Subcutaneous abdominal adipose tissue (tissue), 5 donors: ENCODE results near the gene RXRA.

Experiments
- H3K27ac ChIP-seq: one replicate; pipeline ENCODE4 v1.7.0; 2013; ENCODE audit warnings: low read depth, mild to moderate bottlenecking, inconsistent platforms, low read length, moderate library complexity
- H3K27me3 ChIP-seq, 5 donors: one replicate each; pipeline ENCODE4 v1.7.0; 2013; ENCODE audit warnings: low read length in 5 of 5, inconsistent platforms in 1 of 5; ENCODE audit not compliant: control insufficient read depth in 5 of 5, insufficient read depth in 4 of 5
- H3K36me3 ChIP-seq, 5 donors: one replicate each; pipeline ENCODE4 v1.7.0; 2013; ENCODE audit warnings: low read length in 5 of 5; ENCODE audit not compliant: control insufficient read depth in 5 of 5, insufficient read depth in 5 of 5
- H3K4me1 ChIP-seq, 5 donors: one replicate each; pipeline ENCODE4 v1.7.0; 2013; ENCODE audit warnings: low read length in 5 of 5, mild to moderate bottlenecking in 3 of 5, moderate library complexity in 1 of 5; ENCODE audit not compliant: control insufficient read depth in 5 of 5, insufficient read depth in 5 of 5
- H3K4me3 ChIP-seq, 5 donors: one replicate each; pipeline ENCODE4 v1.7.0; 2013; ENCODE audit warnings: low read length in 5 of 5, low read depth in 1 of 5
- H3K9ac ChIP-seq, 5 donors: one replicate each; pipeline ENCODE4 v1.7.0; 2013; ENCODE audit warnings: low read length in 5 of 5, mild to moderate bottlenecking in 4 of 5, moderate library complexity in 3 of 5
- H3K9me3 ChIP-seq, 5 donors: one replicate each; pipeline ENCODE4 v1.7.0; 2013; ENCODE audit warnings: low read length in 5 of 5; ENCODE audit not compliant: control insufficient read depth in 5 of 5
- donor health status: healthy.
- donor health status: healthy.
- donor health status: healthy.
- donor health status: healthy.
- donor health status: healthy.

Gene RXRA

GRCh38 chr9:134343637-134344036 is 17.4 kb downstream of the RXRA start:
- Histone ChIP-seq H3K4me1 (peaks cover 38 to 100% (median 100%) of the 10 kb centered on the region in 5 donors), H3K9ac (peak overlapping the region in 2 of 5 donors; percentile 45 to 58)

GRCh38 chr9:134344068-134344799 is 18.0 kb downstream of the RXRA start:
- peaks cover 32 to 100% (median 100%) of the 10 kb centered on the region in 5 donors for H3K4me1 ChIP-seq
- H3K4me3 ChIP-seq = peak overlapping the region in 3 of 5 donors; percentile 6 to 30 (median 24)
- peaks cover 0 to 2% (median 0%) of the 10 kb centered on the region in 5 donors for H3K27me3 ChIP-seq
- H3K27ac ChIP-seq = peak overlapping the region; percentile 62
- peaks cover 0 to 6% (median 2%) of the 10 kb centered on the region in 5 donors for H3K36me3 ChIP-seq
- peak overlapping the region in 3 of 5 donors; percentile 45 to 58 (median 48) for H3K9ac ChIP-seq
- H3K9me3 ChIP-seq = peaks cover 0 to 2% (median 0%) of the 10 kb centered on the region in 5 donors

More at GRCh38 chr9:134343637-134344036, 17.4 kb downstream of the RXRA start:
- H3K27me3 ChIP-seq = peaks cover 0 to 2% (median 0%) of the 10 kb centered on the region in 5 donors
- peaks cover 0 to 4% (median 1%) of the 10 kb centered on the region in 5 donors for H3K36me3 ChIP-seq
- peak overlapping the region; percentile 62 for H3K27ac ChIP-seq
- peak overlapping the region in 3 of 5 donors; percentile 6 to 24 (median 22) for H3K4me3 ChIP-seq
- peaks cover 0 to 2% (median 0%) of the 10 kb centered on the region in 5 donors for H3K9me3 ChIP-seq

- Histone ChIP-seq H3K27ac (peak overlapping the region; percentile 62), H3K9me3 (peaks cover 0 to 2% (median 0%) of the 10 kb centered on the region in 5 donors), H3K4me1 (peaks cover 27 to 100% (median 99%) of the 10 kb centered on the region in 5 donors), H3K27me3 (peaks cover 0 to 2% (median 0%) of the 10 kb centered on the region in 5 donors), H3K9ac (peak overlapping the region in 3 of 5 donors; percentile 45 to 56 (median 48)), H3K36me3 (peaks cover 0 to 6% (median 2%) of the 10 kb centered on the region in 5 donors), H3K4me3 (peak overlapping the region in 1 of 5 donors; percentile 30)
These were observed 18.6 kb downstream of the RXRA start for GRCh38 chr9:134344800-134345310.

GRCh38 chr9:134345737-134346136 is 19.5 kb downstream of the RXRA start:
- Histone ChIP-seq H3K4me3 (no peak overlapping the region), H3K9me3 (peaks cover 0 to under 1% (median 0%) of the 10 kb centered on the region in 5 donors), H3K4me1 (peaks cover 22 to 100% (median 99%) of the 10 kb centered on the region in 5 donors), H3K27ac (no peak overlapping the region), H3K36me3 (peaks cover 0 to 6% (median under 1%) of the 10 kb centered on the region in 5 donors), H3K9ac (no peak overlapping the region), H3K27me3 (peaks cover 0 to under 1% (median 0%) of the 10 kb centered on the region in 5 donors)

GRCh38 chr9:134346151-134346550 is 19.9 kb downstream of the RXRA start:
- no peak overlapping the region for H3K27ac ChIP-seq
- no peaks in the 10 kb centered on the region for H3K9me3 ChIP-seq
- H3K9ac ChIP-seq = no peak overlapping the region
- no peak overlapping the region for H3K4me3 ChIP-seq
- H3K36me3 ChIP-seq = peaks cover 0 to 6% (median 0%) of the 10 kb centered on the region in 5 donors
- H3K27me3 ChIP-seq = no peaks in the 10 kb centered on the region
- peaks cover 19 to 100% (median 99%) of the 10 kb centered on the region in 5 donors for H3K4me1 ChIP-seq

- Histone ChIP-seq H3K4me3 (no peak overlapping the region), H3K4me1 (peaks cover 17 to 100% (median 99%) of the 10 kb centered on the region in 5 donors), H3K27me3 (no peaks in the 10 kb centered on the region), H3K27ac (no peak overlapping the region), H3K9me3 (no peaks in the 10 kb centered on the region), H3K36me3 (peaks cover 0 to 6% (median 0%) of the 10 kb centered on the region in 5 donors), H3K9ac (peak overlapping the region in 2 of 5 donors; percentile 31 to 48)
These were observed 20.8 kb downstream of the RXRA start for GRCh38 chr9:134346840-134347583.

GRCh38 chr9:134347996-134348395 is 21.7 kb downstream of the RXRA start:
- no peak overlapping the region for H3K27ac ChIP-seq
- peak overlapping the region in 1 of 5 donors; percentile 17 for H3K9ac ChIP-seq
- no peaks in the 10 kb centered on the region for H3K27me3 ChIP-seq
- no peaks in the 10 kb centered on the region for H3K9me3 ChIP-seq
- H3K4me3 ChIP-seq = no peak overlapping the region
- peaks cover 17 to 100% (median 99%) of the 10 kb centered on the region in 5 donors for H3K4me1 ChIP-seq
- H3K36me3 ChIP-seq = peaks cover 0 to 6% (median 0%) of the 10 kb centered on the region in 5 donors

DNA sequence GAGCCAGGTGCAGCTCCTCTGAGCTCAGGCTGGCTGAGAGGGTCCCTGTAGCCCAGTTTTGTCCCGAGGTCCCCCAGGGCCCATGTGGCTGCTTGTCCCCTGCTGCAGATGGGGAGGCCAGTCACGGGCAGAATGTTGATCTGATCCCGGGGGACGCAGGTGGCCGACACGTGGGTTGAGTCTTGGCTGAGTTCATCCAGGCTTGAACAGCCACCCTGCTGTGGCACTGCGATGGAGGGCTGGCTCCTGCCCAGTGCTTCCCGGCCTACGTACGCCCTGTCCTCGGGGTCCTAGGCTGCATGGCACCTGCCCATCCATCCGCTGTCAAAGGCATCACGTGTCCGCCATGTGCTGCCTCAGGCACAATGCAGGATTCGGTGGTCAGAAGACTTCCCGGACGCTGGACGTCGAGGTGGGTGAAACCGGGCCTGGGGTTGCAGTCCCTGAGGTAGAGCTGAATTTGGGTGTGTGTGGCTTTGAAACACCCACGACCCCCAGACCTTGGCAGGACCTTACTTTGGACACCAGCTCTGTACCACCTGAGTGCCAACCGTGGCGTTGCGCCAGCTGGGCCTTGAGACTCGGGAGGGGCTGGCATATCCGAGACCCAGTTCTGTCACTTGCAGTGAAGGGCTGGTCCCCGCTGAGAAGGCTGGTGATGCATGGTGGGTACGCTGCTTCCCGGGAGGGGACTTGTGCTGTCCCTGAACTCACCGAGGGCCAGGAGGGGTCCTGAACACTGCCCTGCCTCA is 22.3 kb downstream of the RXRA start:
- H3K27me3 ChIP-seq = no peaks in the 10 kb centered on the region
- H3K4me1 ChIP-seq = peaks cover 14 to 100% (median 99%) of the 10 kb centered on the region in 5 donors
- peaks cover 0 to 6% (median 0%) of the 10 kb centered on the region in 5 donors for H3K36me3 ChIP-seq
- H3K9ac ChIP-seq = peak overlapping the region in 1 of 5 donors; percentile 37
- no peak overlapping the region for H3K27ac ChIP-seq
- no peaks in the 10 kb centered on the region for H3K9me3 ChIP-seq
- H3K4me3 ChIP-seq = no peak overlapping the region

GRCh38 chr9:134349936-134350335 is 23.7 kb downstream of the RXRA start:
- H3K9me3 ChIP-seq = no peaks in the 10 kb centered on the region
- no peaks in the 10 kb centered on the region for H3K27me3 ChIP-seq
- H3K4me3 ChIP-seq = no peak overlapping the region
- H3K36me3 ChIP-seq = peaks cover 0 to 6% (median 0%) of the 10 kb centered on the region in 5 donors
- H3K4me1 ChIP-seq = peaks cover 10 to 100% (median 99%) of the 10 kb centered on the region in 5 donors
- no peak overlapping the region for H3K27ac ChIP-seq
- peak overlapping the region in 1 of 5 donors; percentile 19 for H3K9ac ChIP-seq
